GM13976 (cell line): ENCODE results near the gene BCAS3.

Experiments
- DNase-seq: peaks from one replicate; pipeline ENCODE4 v3.0.0; 2012; ENCODE audit warnings: low spot score
- in situ Hi-C: fragments of 300-500 bp; cut with MboI; formaldehyde crosslinking; loops from one replicate; pipeline ENCODE4 v1.12.0; 2022; ENCODE audit warnings: low sequenced_read_pairs, mixed read lengths, inconsistent platforms; ENCODE audit not compliant: unreplicated experiment
- TF ChIP-seq, protein P1 (sequence below): IDR thresholded peaks from 2 replicates; pipeline ENCODE4 v1.5.1; 2012; ENCODE audit warnings: borderline replicate concordance, mild to moderate bottlenecking; ENCODE audit not compliant: insufficient read depth; ENCODE audit errors: extremely low read depth, missing control alignments, control extremely low read depth

Gene BCAS3

DNA sequence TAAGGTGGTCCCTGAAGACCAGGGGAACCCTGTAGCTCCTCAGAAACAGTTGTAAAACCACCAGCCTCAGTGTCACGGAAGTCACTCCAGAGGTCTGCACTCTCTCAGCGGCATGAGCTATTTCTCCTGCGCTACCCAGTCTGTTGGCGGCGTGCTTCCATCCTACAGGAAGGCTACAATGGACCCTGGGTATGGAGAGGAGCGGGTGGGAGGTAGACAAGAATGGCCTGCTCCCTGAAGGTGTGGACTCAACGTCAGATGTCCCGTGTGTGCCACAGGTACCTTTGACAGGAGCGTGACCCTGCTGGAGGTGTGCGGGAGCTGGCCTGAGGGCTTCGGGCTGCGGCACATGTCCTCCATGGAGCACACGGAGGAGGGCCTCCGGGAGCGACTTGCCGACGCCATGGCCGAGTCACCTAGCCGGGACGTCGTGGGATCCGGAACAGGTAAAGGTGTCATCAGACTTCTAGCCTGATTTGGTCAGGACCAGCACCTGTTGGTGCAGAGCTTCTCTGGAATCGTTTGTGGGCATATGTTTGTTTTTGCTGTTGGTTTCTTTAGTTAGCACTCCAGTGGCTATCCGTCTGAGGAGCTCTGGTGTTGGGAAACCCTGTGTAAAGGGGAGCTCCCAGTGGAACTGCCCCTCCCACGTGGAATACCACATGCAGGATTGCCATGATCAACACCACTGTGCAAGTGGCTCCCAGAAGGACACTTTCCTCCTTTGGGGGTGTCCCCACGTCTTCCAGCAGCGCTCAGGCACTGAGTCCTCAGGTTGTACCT, 690.6 kb downstream of the BCAS3 start:
- TF ChIP-seq, protein P1, sequence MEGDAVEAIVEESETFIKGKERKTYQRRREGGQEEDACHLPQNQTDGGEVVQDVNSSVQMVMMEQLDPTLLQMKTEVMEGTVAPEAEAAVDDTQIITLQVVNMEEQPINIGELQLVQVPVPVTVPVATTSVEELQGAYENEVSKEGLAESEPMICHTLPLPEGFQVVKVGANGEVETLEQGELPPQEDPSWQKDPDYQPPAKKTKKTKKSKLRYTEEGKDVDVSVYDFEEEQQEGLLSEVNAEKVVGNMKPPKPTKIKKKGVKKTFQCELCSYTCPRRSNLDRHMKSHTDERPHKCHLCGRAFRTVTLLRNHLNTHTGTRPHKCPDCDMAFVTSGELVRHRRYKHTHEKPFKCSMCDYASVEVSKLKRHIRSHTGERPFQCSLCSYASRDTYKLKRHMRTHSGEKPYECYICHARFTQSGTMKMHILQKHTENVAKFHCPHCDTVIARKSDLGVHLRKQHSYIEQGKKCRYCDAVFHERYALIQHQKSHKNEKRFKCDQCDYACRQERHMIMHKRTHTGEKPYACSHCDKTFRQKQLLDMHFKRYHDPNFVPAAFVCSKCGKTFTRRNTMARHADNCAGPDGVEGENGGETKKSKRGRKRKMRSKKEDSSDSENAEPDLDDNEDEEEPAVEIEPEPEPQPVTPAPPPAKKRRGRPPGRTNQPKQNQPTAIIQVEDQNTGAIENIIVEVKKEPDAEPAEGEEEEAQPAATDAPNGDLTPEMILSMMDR = no peak
- DNase-seq = no peak
- in situ Hi-C loops = loop anchor here (25.0 kb wide), 1 partner anchor 356 kb away; no protein-coding TSS in a partner anchor

DNA sequence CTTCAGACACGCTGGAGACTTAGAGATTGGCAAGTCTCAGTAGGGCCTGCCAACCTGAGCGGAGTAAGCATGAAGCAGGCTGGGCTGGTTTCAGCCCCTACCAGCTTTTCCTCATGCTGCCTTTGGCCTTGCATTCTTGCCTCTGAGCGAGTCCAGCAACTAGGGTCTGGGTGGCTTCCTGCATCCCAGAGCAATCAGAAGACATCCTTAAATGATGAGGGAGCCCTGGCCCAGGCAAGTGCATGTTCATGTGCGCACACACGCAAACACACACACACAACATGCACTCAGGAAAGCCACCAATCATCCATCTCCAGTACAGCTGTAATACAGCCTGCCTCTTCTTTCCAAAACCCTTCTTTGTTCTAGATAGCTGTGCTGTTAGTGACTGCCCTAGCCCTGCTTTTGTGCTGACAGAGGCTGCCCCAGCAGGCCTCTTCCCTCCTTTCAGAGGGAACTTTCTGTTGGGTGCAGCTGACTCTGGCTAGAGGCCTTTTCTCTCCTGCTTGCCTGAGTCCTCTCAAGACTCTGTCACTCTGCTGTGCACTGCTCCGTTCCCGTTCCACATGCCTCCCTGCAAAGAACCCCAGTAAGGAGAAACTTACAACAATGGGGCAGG, 691.3 kb downstream of the BCAS3 start:
- TF ChIP-seq, protein P1 = no peak
- no peak for DNase-seq
- in situ Hi-C loops = loop anchor here (25.0 kb wide), 1 partner anchor 357 kb away; no protein-coding TSS in a partner anchor

GRCh38 chr17:61369751-61370150, 692.1 kb downstream of the BCAS3 start:
- no peak for DNase-seq
- TF ChIP-seq, protein P1 = no peak
- in situ Hi-C loops = loop anchor here (25.0 kb wide), 1 partner anchor 357 kb away; no protein-coding TSS in a partner anchor

DNA sequence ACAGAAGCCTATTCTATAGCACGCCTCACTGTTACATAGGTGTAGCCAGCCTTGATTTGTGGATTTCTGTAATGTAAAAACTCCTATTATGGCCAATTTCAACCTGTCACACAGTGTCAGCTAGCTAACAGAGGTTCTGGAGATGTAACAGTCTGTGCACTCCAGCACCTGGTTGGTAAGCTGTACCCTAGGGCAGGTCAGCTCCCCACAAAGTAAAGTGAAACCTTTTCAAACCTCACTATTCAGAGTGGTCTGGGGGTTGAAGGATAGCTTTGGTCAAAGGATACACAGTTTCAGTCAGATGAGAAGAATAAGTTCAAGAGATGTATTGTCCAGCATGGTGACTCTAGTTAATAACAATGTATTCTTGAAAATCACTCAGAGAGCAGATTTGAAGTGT, 693.5 kb downstream of the BCAS3 start:
- in situ Hi-C loops = loop anchor here (25.0 kb wide), 1 partner anchor 359 kb away; no protein-coding TSS in a partner anchor
- DNase-seq = no peak
- TF ChIP-seq, protein P1 = no peak

DNA sequence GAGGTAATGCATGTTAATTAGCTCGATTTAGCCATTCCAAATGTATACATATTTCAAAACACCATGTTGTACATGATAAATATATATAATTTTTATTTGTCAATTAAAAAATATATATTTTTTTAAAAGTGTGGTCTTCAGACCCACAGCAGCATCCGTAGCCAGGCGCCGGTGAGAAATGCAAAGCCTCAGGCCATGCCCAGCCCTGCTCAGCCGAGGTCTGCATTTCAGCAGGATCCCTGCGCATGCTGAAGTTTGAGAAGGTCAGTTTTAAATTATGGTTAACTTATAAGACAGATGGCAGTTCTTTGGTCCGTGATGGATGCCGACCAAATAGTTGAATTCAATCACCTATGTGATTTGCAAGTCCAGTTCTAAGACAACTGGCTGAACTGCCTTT, 694.0 kb downstream of the BCAS3 start:
- no peak for DNase-seq
- TF ChIP-seq, protein P1 = no peak
- in situ Hi-C loops = loop anchor here (25.0 kb wide), 1 partner anchor 359 kb away; no protein-coding TSS in a partner anchor

GRCh38 chr17:61372436-61372835, 694.8 kb downstream of the BCAS3 start:
- no peak for DNase-seq
- TF ChIP-seq, protein P1 = no peak
- in situ Hi-C loops = loop anchor here (25.0 kb wide), 1 partner anchor 360 kb away; no protein-coding TSS in a partner anchor
